ENCODE measurements around the gene GRHL3. TPM values are rescaled to one million over a fixed set of nuclear protein-coding genes. Genes with fewer than 3 reads are reported as not detected.

The GRHL3 gene
- total RNA-seq, 2 donors from 2014 or later = 0.14 to 0.19 TPM

- intact Hi-C loops (cut with DNase I) = no loop called here
- no peak for DNase-seq (ENCODE audit: low spot score)
These were observed 43.9 kb downstream of the GRHL3 start for GRCh38 chr1:24362982-24363614.

- intact Hi-C loops (cut with DNase I) = no loop called here
- DNase-seq (ENCODE audit: low spot score) = no peak
These were observed 44.8 kb downstream of the GRHL3 start for GRCh38 chr1:24363994-24364393.

- intact Hi-C loops (cut with DNase I) = no loop called here
- DNase-seq (ENCODE audit: low spot score) = no peak
These were observed 45.4 kb downstream of the GRHL3 start for GRCh38 chr1:24364605-24364974.

GRCh38 chr1:24364975-24365678 is 46.0 kb downstream of the GRHL3 start:
- intact Hi-C loops (cut with DNase I) = no loop called here
- no peak for DNase-seq (ENCODE audit: low spot score)

GRCh38 chr1:24366707-24367106 is 47.5 kb downstream of the GRHL3 start:
- intact Hi-C loops (cut with DNase I) = no loop called here
- DNase-seq (ENCODE audit: low spot score) = no peak

GRCh38 chr1:24369199-24369598 is 50.0 kb downstream of the GRHL3 start:
- intact Hi-C loops (cut with DNase I) = no loop called here

GRCh38 chr1:24369801-24370200 is 50.6 kb downstream of the GRHL3 start:
- no peak for DNase-seq (ENCODE audit: low spot score)
- intact Hi-C loops (cut with DNase I) = no loop called here

More at GRCh38 chr1:24369199-24369598, 50.0 kb downstream of the GRHL3 start:
- peak; percentile 92 for DNase-seq (ENCODE audit: low spot score)

- no peak for DNase-seq (ENCODE audit: low spot score)
- intact Hi-C loops (cut with DNase I) = no loop called here
These were observed 53.9 kb downstream of the GRHL3 start for GRCh38 chr1:24373044-24373443.

- no peak for DNase-seq (ENCODE audit: low spot score)
- intact Hi-C loops (cut with DNase I) = no loop called here
These were observed 54.6 kb downstream of the GRHL3 start for GRCh38 chr1:24373710-24374109.

- intact Hi-C loops (cut with DNase I) = no loop called here
- DNase-seq (ENCODE audit: low spot score) = no peak
These were observed 56.0 kb downstream of the GRHL3 start for GRCh38 chr1:24374891-24375786.

- intact Hi-C loops (cut with DNase I) = no loop called here
- no peak for DNase-seq (ENCODE audit: low spot score)
These were observed 60.7 kb downstream of the GRHL3 start for GRCh38 chr1:24379733-24380315.

GRCh38 chr1:24380508-24380907 is 61.4 kb downstream of the GRHL3 start:
- intact Hi-C loops (cut with DNase I) = no loop called here
- no peak for DNase-seq (ENCODE audit: low spot score)

- intact Hi-C loops (cut with DNase I) = no loop called here
These were observed 62.1 kb downstream of the GRHL3 start for GRCh38 chr1:24381256-24381655.

GRCh38 chr1:24382165-24382577 is 63.0 kb downstream of the GRHL3 start:
- intact Hi-C loops (cut with DNase I) = no loop called here
- no peak for DNase-seq (ENCODE audit: low spot score)

More at GRCh38 chr1:24381256-24381655, 62.1 kb downstream of the GRHL3 start:
- no peak for DNase-seq (ENCODE audit: low spot score)

- intact Hi-C loops (cut with DNase I) = loop anchor here in 1 of 2 donors (1.0 kb wide), 1 partner anchor 44 kb away; no protein-coding TSS in a partner anchor
- no peak for DNase-seq (ENCODE audit: low spot score)
These were observed 64.3 kb downstream of the GRHL3 start for GRCh38 chr1:24383381-24383940.

- no peak for DNase-seq (ENCODE audit: low spot score)
- intact Hi-C loops (cut with DNase I) = no loop called here
These were observed 65.3 kb downstream of the GRHL3 start for GRCh38 chr1:24384251-24385090.

GRCh38 chr1:24385160-24385940 is 66.2 kb downstream of the GRHL3 start:
- no peak for DNase-seq (ENCODE audit: low spot score)
- intact Hi-C loops (cut with DNase I) = no loop called here

GRCh38 chr1:24386241-24386640 is 67.1 kb downstream of the GRHL3 start:
- intact Hi-C loops (cut with DNase I) = no loop called here
- DNase-seq (ENCODE audit: low spot score) = no peak

Measured in posterior vena cava (tissue), 2 donors.